A172 (cell line): ENCODE measurements around the gene SLC5A1. TPM values are rescaled to one million over a fixed set of nuclear protein-coding genes. Genes with fewer than 3 reads are reported as not detected.
A peak's percentile ranks its signal among the peaks of the same experiment; 100 is the strongest.

Source experiments
- DNase-seq: peaks from one replicate; pipeline ENCODE4 v3.0.0-alpha.2; 2015; ENCODE audit warnings: low spot score
- total RNA-seq: library from RNA; depleted of rRNA; stranded (reverse); fragments of >200 nt; shearing (Covaris generic); gene quantifications from 2 replicates; pipeline ENCODE4 v1.2.3, GENCODE V29; 2014; rRNA removed

SLC5A1 gene
- not detected in 2 replicates for total RNA-seq

- no peak for DNase-seq
These were observed at the start of gene SLC5A1 for GRCh38 chr22:32042924-32043323. SLC5A1 (plus strand) TSS chr22:32043261; CDS start chr22:32043282, 21 bp downstream.

DNA sequence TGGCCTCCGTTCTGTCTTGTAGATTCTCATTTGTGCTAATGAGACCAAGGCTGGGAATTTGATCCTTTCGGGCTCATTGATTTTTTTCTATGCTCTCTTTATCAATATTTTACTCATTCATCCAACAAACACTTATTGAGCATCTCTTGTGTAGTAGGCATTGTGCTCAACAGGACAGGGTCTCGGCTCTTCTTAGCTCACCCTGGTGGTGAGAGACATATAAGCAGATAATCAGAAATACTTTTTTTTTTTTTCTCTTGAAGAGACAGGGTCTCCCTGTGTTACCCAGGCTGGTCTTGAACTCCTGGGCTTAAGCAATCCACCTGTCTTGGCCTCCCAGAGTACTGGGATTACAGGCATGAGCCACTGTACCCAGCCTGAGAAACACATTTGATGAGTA is 48.0 kb upstream of the SLC5A1 start:
- DNase-seq, result no peak

GRCh38 chr22:31995807-31996206 is 47.3 kb upstream of the SLC5A1 start:
- no peak for DNase-seq

- no peak for DNase-seq
These were observed 44.2 kb upstream of the SLC5A1 start for GRCh38 chr22:31998784-31999385.

GRCh38 chr22:32000181-32000580 is 42.9 kb upstream of the SLC5A1 start:
- DNase-seq, result no peak

DNA sequence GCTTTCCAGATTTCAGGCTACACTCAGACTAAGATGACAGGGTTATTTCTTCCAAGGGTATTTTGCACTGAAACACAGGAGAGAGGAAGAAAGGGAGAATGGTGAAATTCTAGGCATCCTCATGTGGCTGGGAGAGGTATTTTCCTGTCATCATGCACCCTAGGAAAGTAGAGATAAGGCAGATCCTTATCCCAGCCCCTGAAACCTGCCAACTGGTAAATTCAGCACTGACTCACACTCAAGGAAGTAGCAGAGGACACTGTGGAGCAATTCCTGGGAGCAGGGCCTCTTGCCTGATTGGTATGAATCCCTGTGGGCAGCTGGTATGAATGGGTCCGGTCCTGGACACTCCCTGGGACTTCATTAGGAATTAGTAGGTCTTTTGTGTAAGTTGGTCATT is 37.6 kb upstream of the SLC5A1 start:
- DNase-seq, result peak; percentile 76

DNA sequence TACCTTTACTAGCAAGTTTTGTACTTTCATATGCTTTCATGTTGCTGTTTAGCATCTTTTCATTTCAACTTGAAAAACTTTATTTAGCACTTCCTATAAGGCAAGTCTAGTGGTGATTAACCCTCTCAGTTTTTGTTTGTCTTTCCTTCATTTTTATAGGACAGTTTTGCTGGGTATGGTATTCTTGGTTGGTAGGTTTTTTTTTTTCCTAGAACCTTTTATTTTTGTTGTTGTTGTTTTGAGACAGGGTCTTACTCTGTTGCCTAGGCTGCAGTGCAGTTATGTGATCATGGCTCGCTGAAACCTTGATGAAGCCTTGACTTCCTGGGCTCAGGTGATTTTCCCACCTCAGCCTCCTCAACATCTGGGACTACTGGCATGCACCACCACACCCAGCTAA is 29.9 kb upstream of the SLC5A1 start:
- no peak for DNase-seq

- DNase-seq, result no peak
These were observed 27.0 kb upstream of the SLC5A1 start for GRCh38 chr22:32016081-32016480.

GRCh38 chr22:32018056-32018455 is 25.0 kb upstream of the SLC5A1 start:
- DNase-seq, result peak; percentile 10

DNA sequence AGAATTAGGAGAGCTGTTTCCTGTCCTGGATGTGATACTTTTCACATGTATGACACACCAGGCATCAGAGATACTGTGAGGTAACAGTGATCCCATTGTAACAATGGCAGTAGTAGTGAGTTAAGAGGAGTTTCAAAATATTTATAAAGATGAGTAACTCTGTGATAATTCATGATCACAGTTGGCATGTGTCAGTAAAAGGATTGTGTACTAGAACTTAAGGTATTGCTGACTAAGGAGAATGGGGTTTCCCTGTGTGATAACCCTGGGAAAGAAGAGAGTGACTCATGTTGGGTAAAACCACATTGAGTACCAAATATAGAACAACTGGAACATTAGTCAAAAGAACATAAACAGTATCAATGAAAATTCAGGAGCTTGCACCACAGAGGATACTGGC is 22.9 kb upstream of the SLC5A1 start:
- peak; percentile 87 for DNase-seq

DNA sequence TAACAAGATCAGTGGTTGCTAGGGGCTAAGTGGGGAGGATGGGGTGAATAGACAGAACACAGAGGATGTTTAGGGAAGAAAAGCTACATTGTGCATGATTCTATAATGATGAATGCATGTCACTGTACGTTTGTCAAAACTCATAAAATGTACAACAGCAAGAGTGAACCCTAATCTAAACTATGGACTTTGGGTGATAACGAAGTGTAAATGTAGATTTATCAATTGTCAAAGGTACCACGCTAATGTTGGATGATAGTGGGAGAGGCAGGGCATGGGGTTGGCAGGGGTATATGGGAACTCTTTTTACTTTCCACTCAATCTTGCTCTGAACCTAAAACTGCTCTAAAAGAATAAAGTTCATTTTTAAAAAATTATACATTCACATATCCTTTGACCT is 21.3 kb upstream of the SLC5A1 start:
- no peak for DNase-seq

DNA sequence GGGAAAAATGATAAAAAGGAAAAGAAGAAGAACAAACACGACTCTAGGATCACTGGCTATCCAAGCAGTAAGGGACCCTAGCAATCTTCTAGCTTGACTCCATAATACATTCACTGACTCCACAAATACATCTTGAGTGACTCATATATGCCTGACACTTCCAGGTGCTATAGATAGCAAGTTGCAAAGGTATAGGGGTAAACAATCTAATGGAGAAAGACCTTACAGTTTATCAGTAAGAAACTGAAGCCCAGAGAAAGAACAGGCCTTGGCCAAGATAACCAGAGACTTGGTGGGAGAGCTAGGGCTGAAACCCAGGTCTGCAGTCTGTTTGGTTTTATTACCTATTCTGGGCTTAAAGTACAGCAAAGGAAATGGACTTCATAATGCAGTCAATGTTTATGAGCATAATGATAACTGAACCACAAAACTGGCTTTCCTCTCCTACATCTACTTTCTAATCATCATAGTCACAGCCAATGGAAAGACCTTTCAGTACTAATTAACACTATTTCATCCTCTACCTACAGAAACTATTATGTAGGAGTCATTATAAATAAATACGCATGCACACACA is 19.7 kb upstream of the SLC5A1 start:
- DNase-seq, result no peak

GRCh38 chr22:32024796-32025195 is 18.3 kb upstream of the SLC5A1 start:
- DNase-seq, result peak; percentile 60

- no peak for DNase-seq
These were observed 12.4 kb upstream of the SLC5A1 start for GRCh38 chr22:32030518-32031247.

DNA sequence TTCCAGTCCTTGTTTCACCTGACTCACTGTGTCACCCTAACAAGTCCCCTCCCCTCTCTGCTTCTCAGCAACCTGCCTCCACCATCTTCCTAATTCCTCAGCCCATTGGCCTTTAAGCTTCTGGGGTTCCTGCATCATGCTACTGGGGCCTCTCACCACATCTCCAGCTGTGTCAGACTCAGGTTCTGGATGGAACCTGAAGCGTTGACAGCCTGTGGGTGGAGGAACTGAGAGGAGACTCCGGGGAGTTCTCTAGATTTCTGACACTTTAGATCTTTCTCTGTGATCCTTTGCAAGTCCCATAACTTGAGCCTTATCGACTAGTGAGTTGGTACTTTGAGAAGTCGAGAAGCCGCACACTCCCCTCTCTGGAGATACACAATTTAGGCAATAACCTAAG is 11.6 kb upstream of the SLC5A1 start:
- DNase-seq, result no peak

GRCh38 chr22:32034275-32034674 is 8.8 kb upstream of the SLC5A1 start:
- no peak for DNase-seq

DNA sequence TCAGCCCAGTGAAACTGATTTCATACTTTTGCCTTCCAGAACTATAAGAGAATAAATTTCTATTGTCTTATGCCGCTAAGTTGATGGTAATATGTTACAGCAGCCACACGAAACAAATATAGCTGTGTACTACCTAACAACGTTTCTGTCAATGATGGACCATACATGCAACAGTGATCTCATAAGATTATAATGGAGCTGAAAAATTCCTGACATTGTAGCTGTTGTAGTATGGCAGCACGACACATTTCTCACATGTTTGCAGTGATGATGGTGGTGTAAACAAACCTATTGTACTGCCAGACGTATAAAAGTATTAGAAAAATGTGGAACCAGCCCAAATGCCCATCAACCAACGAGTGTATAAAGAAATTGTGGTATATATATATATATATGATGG is 5.8 kb upstream of the SLC5A1 start:
- DNase-seq, result no peak

GRCh38 chr22:32040324-32040904 is 2.6 kb upstream of the SLC5A1 start:
- no peak for DNase-seq

DNA sequence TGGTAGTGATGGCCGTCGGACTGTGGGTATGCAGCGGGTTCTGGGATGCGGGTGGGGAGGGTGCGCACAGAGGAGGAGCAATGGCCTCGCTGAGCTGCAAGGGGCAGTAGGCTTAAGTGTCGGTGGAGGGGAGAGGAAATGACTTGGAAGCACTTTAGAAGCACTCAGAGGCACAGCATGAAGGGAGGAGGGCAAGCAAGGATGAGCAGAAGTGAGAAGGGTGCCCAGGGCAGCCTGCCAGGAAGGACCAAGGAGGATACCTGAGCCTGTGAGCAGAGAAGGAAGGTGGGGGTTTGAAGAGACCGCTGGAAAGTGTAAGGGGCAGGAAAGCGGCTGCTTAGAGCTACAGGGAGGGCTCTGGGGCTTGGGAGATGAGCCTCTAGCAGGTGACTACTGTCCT is 330 bp downstream of the SLC5A1 start:
- no peak for DNase-seq

- no peak for DNase-seq
These were observed 1.4 kb downstream of the SLC5A1 start for GRCh38 chr22:32044477-32044876.

GRCh38 chr22:32044913-32045312 is 1.9 kb downstream of the SLC5A1 start:
- DNase-seq, result no peak

GRCh38 chr22:32048069-32048468 is 5.0 kb downstream of the SLC5A1 start:
- DNase-seq, result no peak
